SK-N-SH (cell line): ENCODE data around the gene CD300A. TPM values are rescaled to one million over a fixed set of nuclear protein-coding genes. Genes with fewer than 3 reads are reported as not detected.

Experiments
- CTCF ChIA-PET: fragments of 300-600, 350-600 bp; formaldehyde crosslinking; extraction: SDS; loops from one replicate; lab custom pipeline; 2021; lab: Yijun Ruan, JAX
- POLR2A ChIA-PET: fragments of 350-600 bp; sonication (Branson Sonifier 250); formaldehyde crosslinking; extraction: SDS; loops from one replicate; lab custom pipeline; 2020; ENCODE audit warnings: antibody characterized with exemption, inconsistent platforms; lab: Yijun Ruan, JAX
- DNase-seq: peaks from one replicate; pipeline ENCODE4 v3.0.0; 2012
- H2AFZ ChIP-seq: fragments of 200-600 bp; sonication (generic); 2 replicates; pipeline ENCODE4 v1.8.1; 2016; ENCODE audit warnings: antibody characterized with exemption, mild to moderate bottlenecking, low read depth
- H3F3A ChIP-seq: fragments of 200-600 bp; sonication (generic); replicated peaks from 2 replicates; pipeline ENCODE3; 2016; ENCODE audit warnings: antibody characterized with exemption, mild to moderate bottlenecking; ENCODE audit not compliant: insufficient read depth
- H3K27ac ChIP-seq, 2 experiments: fragments of 200-500 bp in 1 of 2; fragments of 200-600 bp in 1 of 2; sonication (Bioruptor generic) in 1 of 2; sonication (generic), shearing (Covaris generic) in 1 of 2; 2 replicates each; pipeline versions ENCODE4 v1.5.1 to v1.6.1; 2014 to 2016; ENCODE audit warnings: low read depth in 2 of 2, inconsistent platforms in 1 of 2, low read length in 1 of 2, mild to moderate bottlenecking in 1 of 2, mixed read lengths in 1 of 2
- H3K27me3 ChIP-seq: fragments of 200-600 bp; sonication (generic), shearing (Covaris generic); 2 replicates; pipeline ENCODE4 v1.6.1; 2016; ENCODE audit warnings: mixed run types; ENCODE audit not compliant: insufficient read depth
- H3K36me3 ChIP-seq, 2 experiments: fragments of 200-500 bp in 1 of 2; fragments of 200-600 bp in 1 of 2; sonication (Bioruptor generic) in 1 of 2; sonication (generic) in 1 of 2; replicated peaks in 1 of 2; 2 replicates each; pipeline versions ENCODE3 to v1.5.1; 2014 to 2016; ENCODE audit warnings: low read length in 1 of 2, mild to moderate bottlenecking in 1 of 2; ENCODE audit not compliant: insufficient read depth in 2 of 2, control insufficient read depth in 1 of 2
- H3K4me1 ChIP-seq, 2 experiments: fragments of 200-500 bp in 1 of 2; fragments of 200-600 bp in 1 of 2; sonication (Bioruptor generic) in 1 of 2; sonication (generic), shearing (Covaris generic) in 1 of 2; 2 replicates each; pipeline versions ENCODE4 v1.5.1 to v1.6.1; 2014 to 2016; ENCODE audit warnings: low read depth in 1 of 2, low read length in 1 of 2, mixed run types in 1 of 2; ENCODE audit not compliant: insufficient read depth in 2 of 2, control insufficient read depth in 1 of 2
- H3K4me2 ChIP-seq: fragments of 200-600 bp; sonication (generic), shearing (Covaris generic); 2 replicates; pipeline ENCODE4 v1.6.1; 2017; ENCODE audit warnings: mixed run types
- H3K4me3 ChIP-seq, 2 experiments: fragments of 200-500 bp in 1 of 2; fragments of 200-600 bp in 1 of 2; sonication (Bioruptor generic) in 1 of 2; sonication (generic), shearing (Covaris generic) in 1 of 2; 2 replicates each; pipeline versions ENCODE4 v1.5.1 to v1.8.1; 2014 to 2016; ENCODE audit warnings: low read depth in 2 of 2, inconsistent platforms in 1 of 2, low read length in 1 of 2, mild to moderate bottlenecking in 1 of 2, mixed read lengths in 1 of 2, moderate library complexity in 1 of 2
- H3K79me2 ChIP-seq: fragments of 200-600 bp; sonication (generic); 2 replicates; pipeline ENCODE4 v1.8.1; 2017; ENCODE audit warnings: mild to moderate bottlenecking; ENCODE audit not compliant: insufficient read depth
- H3K9ac ChIP-seq: fragments of 200-600 bp; sonication (generic); 2 replicates; pipeline ENCODE4 v1.6.1; 2017; ENCODE audit warnings: mixed run types
- H3K9me2 ChIP-seq: fragments of 200-600 bp; sonication (generic); 2 replicates; pipeline ENCODE4 v1.6.1; 2017; ENCODE audit warnings: mixed run types
- H3K9me3 ChIP-seq: fragments of 200-600 bp; sonication (generic); 2 replicates; pipeline ENCODE4 v1.6.1; 2017; ENCODE audit warnings: mixed run types, mild to moderate bottlenecking, moderate library complexity
- H4K20me1 ChIP-seq: fragments of 200-600 bp; sonication (generic); 2 replicates; pipeline ENCODE4 v1.6.1; 2017; ENCODE audit warnings: mild to moderate bottlenecking, mixed run types; ENCODE audit not compliant: insufficient read depth
- CHD2 ChIP-seq: fragments of 150-350 bp; IDR thresholded peaks from 2 replicates; pipeline ENCODE4 v1.6.1; 2018; ENCODE audit warnings: low read length; ENCODE audit not compliant: partially characterized antibody
- CTCF ChIP-seq: fragments of 200-600 bp; sonication (generic); IDR thresholded peaks from 2 replicates; pipeline ENCODE4 v1.6.1; 2017; ENCODE audit warnings: antibody characterized with exemption, mild to moderate bottlenecking, moderate library complexity
- ELF1 ChIP-seq: IDR thresholded peaks from 2 replicates; pipeline ENCODE4 v1.4.0; 2012
- EP300 ChIP-seq, 2 experiments: IDR thresholded peaks; 2 replicates each; pipeline versions ENCODE4 v1.4.0 to v1.6.1; 2012; ENCODE audit warnings: borderline replicate concordance in 1 of 2, low read depth in 1 of 2, low read length in 1 of 2
- FOXJ3 ChIP-seq: sonication (generic); formaldehyde crosslinking; IDR thresholded peaks from 2 replicates; pipeline ENCODE4 v1.5.1; 2020; ENCODE audit warnings: mild to moderate bottlenecking, missing genetic modification reagents
- GATA2 ChIP-seq: sonication (generic); formaldehyde crosslinking; IDR thresholded peaks from 2 replicates; pipeline ENCODE4 v1.5.0; 2020; ENCODE audit warnings: mild to moderate bottlenecking, missing genetic modification reagents
- MAX ChIP-seq: IDR thresholded peaks from 2 replicates; pipeline ENCODE4 v1.4.0; 2012; ENCODE audit warnings: low read depth
- MEF2A ChIP-seq: IDR thresholded peaks from 2 replicates; pipeline ENCODE4 v1.4.0; 2012; ENCODE audit warnings: low read depth, borderline replicate concordance
- PBX3 ChIP-seq: IDR thresholded peaks from 2 replicates; pipeline ENCODE4; 2012
- RAD21 ChIP-seq: IDR thresholded peaks from 2 replicates; pipeline ENCODE4 v1.6.1; 2012; ENCODE audit warnings: mild to moderate bottlenecking, low read length
- RCOR1 ChIP-seq: fragments of 150-350 bp; IDR thresholded peaks from 2 replicates; pipeline ENCODE4 v1.6.1; 2017; ENCODE audit warnings: antibody characterized with exemption, low read length
- RXRA ChIP-seq: IDR thresholded peaks from 2 replicates; pipeline ENCODE4 v1.4.0; 2012; ENCODE audit warnings: low read depth, mild to moderate bottlenecking, borderline replicate concordance
- TEAD4 ChIP-seq: IDR thresholded peaks from 2 replicates; pipeline ENCODE4 v1.4.0; 2012; ENCODE audit warnings: mild to moderate bottlenecking, borderline replicate concordance; ENCODE audit not compliant: insufficient read depth
- USF2 ChIP-seq: fragments of 150-350 bp; IDR thresholded peaks from 2 replicates; pipeline ENCODE4 v1.6.1; 2017; ENCODE audit warnings: antibody characterized with exemption, low read length, low read depth, borderline replicate concordance
- WGBS: methylation state at CpG from one replicate; pipeline ENCODE4 v1.1.6; 2017; ENCODE audit warnings: low lambda C conversion rate; 5-methylcytosine and 5-hydroxymethylcytosine counted together
- polyA plus RNA-seq, 3 experiments: library from polyadenylated mRNA; depleted of rRNA; stranded (reverse); fragments of >200 nt; gene quantifications; 2 replicates each; pipeline ENCODE4 v1.2.3, GENCODE V29; 2012

The CD300A gene
- polyA plus RNA-seq, 1 of the 3 experiments (the other 2 are of a cell fraction): not detected

DNA sequence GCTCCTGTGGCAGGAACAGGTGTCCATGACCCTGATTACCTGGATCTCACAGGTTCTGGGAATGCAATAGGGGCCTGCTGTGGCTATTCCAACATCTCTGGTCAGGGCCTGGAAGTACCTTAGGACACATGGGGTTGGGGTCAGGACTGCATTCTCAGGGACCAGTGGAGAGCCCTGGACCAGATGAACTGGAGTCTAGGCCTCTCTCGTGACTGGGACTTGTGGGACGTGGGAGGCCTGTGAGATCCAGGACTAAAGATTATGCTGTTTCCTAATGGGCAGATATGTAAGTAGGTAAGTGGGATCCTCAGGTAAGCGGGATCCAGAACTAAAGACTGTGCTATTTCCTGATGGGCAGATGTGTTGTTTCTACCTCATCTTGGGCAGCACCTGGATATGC lies 16.2 kb upstream of the CD300A start:
- no peaks in the 10 kb centered on the region for H3K9me2 ChIP-seq
- H3K4me3 ChIP-seq: no peak overlapping the region
- DNase-seq: no peak
- H3K4me1 ChIP-seq: peaks cover 0 to 23% of the 10 kb centered on the region in 2 experiments; a peak in 2 of 4 replicates
- H4K20me1 ChIP-seq: no peaks in the 10 kb centered on the region
- no peak overlapping the region for H3K4me2 ChIP-seq
- CTCF ChIA-PET: interaction anchor here (0.9 to 1.8 kb wide), 3 partner anchors 12 to 39 kb away, joined by 3 to 9 read pairs (median 3); no protein-coding TSS in a partner anchor
- no peaks in the 10 kb centered on the region for H3K27me3 ChIP-seq
- H3K9me3 ChIP-seq: no peaks in the 10 kb centered on the region
- no peak overlapping the region for H2AFZ ChIP-seq
- no peaks in the 10 kb centered on the region for H3K79me2 ChIP-seq
- 47% methylated on average over 3 of the region's 3 CpGs for WGBS
- no peaks in the 10 kb centered on the region for H3F3A ChIP-seq
- no peak overlapping the region for H3K9ac ChIP-seq
- H3K36me3 ChIP-seq: no peaks in the 10 kb centered on the region
- POLR2A ChIA-PET: no interaction called here
- no peak for TF ChIP-seq USF2
- no peak for TF ChIP-seq ELF1
- H3K27ac ChIP-seq: no peak overlapping the region

- no peak for DNase-seq
- POLR2A ChIA-PET: no interaction called here
Observed at GRCh38 chr17:74450925-74451403, 15.5 kb upstream of the CD300A start.

GRCh38 chr17:74451557-74451956 lies 14.9 kb upstream of the CD300A start:
- Histone ChIP-seq H3F3A (no peaks in the 10 kb centered on the region), H3K36me3 (no peaks in the 10 kb centered on the region), H3K9ac (no peak overlapping the region), H4K20me1 (no peaks in the 10 kb centered on the region), H3K4me1 (peaks cover 0 to 21% of the 10 kb centered on the region in 2 experiments; a peak in 2 of 4 replicates), H3K27ac (no peak overlapping the region), H3K9me3 (no peaks in the 10 kb centered on the region), H3K79me2 (no peaks in the 10 kb centered on the region), H3K4me3 (no peak overlapping the region), H3K9me2 (no peaks in the 10 kb centered on the region), H3K27me3 (no peaks in the 10 kb centered on the region), H3K4me2 (no peak overlapping the region), H2AFZ (no peak overlapping the region)
- ChIA-PET CTCF (interaction anchor here (1.2 to 4.1 kb wide), 4 partner anchors 9 to 42 kb away, joined by 3 to 19 read pairs (median 4); no protein-coding TSS in a partner anchor), POLR2A (no interaction called here)
- no peak for DNase-seq
- TF ChIP-seq FOXJ3 (CRISPR knock-in tag) (no peak), MEF2A (no peak), CTCF (no peak), EP300 (IDR thresholded peaks at IDR 0.05; ENCODE audit: borderline replicate concordance in 1 of 2, low read depth in 1 of 2, low read length in 1 of 2) (no peak), CHD2 (no peak), RXRA (no peak), TEAD4 (no peak), RAD21 (no peak), PBX3 (no peak)
- 44% methylated on average over 5 of the region's 6 CpGs for WGBS

More at GRCh38 chr17:74450925-74451403, 15.5 kb upstream of the CD300A start:
- CTCF ChIA-PET: interaction anchor here (0.9 to 1.8 kb wide), 4 partner anchors 9 to 20 kb away, joined by 3 to 9 read pairs (median 4); no protein-coding TSS in a partner anchor
- no peaks in the 10 kb centered on the region for H3K9me3 ChIP-seq
- H2AFZ ChIP-seq: no peak overlapping the region
- H3K9me2 ChIP-seq: no peaks in the 10 kb centered on the region
- H3K79me2 ChIP-seq: no peaks in the 10 kb centered on the region
- no peaks in the 10 kb centered on the region for H3K27me3 ChIP-seq
- 55% methylated on average over 13 of the region's 13 CpGs for WGBS
- TF ChIP-seq GATA2 (no peak), RCOR1 (no peak), MAX (no peak), PBX3 (no peak), EP300 (IDR thresholded peaks at IDR 0.05; ENCODE audit: borderline replicate concordance in 1 of 2, low read depth in 1 of 2, low read length in 1 of 2) (no peak)
- TF ChIP-seq, all 33 proteins: peak for 0
- H3K36me3 ChIP-seq: no peaks in the 10 kb centered on the region
- H3K27ac ChIP-seq: no peak overlapping the region
- H4K20me1 ChIP-seq: no peaks in the 10 kb centered on the region
- H3K4me2 ChIP-seq: no peak overlapping the region
- H3K9ac ChIP-seq: no peak overlapping the region
- H3K4me3 ChIP-seq: no peak overlapping the region
- no peaks in the 10 kb centered on the region for H3F3A ChIP-seq
- peaks cover 0 to 23% of the 10 kb centered on the region in 2 experiments; a peak in 2 of 4 replicates for H3K4me1 ChIP-seq
